IPS DF 6.9 (cell line): ENCODE measurements around the gene SGIP1.

Source experiments
- DNase-seq: peaks from one replicate; pipeline ENCODE4 v3.0.0-alpha.2; 2013; ENCODE audit warnings: low read depth, low spot score
- H3K27ac ChIP-seq: one replicate; pipeline ENCODE4 v1.5.1; 2013; ENCODE audit warnings: low read length, control low read depth
- H3K27me3 ChIP-seq: 2 replicates; pipeline ENCODE4 v1.6.1; 2013; ENCODE audit warnings: mild to moderate bottlenecking, low read length; ENCODE audit not compliant: control insufficient read depth, insufficient read depth
- H3K36me3 ChIP-seq: 2 replicates; pipeline ENCODE4 v1.6.1; 2013; ENCODE audit warnings: low read length; ENCODE audit not compliant: control insufficient read depth, insufficient read depth
- H3K4me1 ChIP-seq: 2 replicates; pipeline ENCODE4 v1.6.1; 2013; ENCODE audit warnings: low read length; ENCODE audit not compliant: control insufficient read depth, insufficient read depth
- H3K4me3 ChIP-seq: 2 replicates; pipeline ENCODE4 v1.5.1; 2013; ENCODE audit warnings: mild to moderate bottlenecking, low read length
- H3K9me3 ChIP-seq: 2 replicates; pipeline ENCODE4 v1.6.1; 2013; ENCODE audit warnings: low read length, inconsistent platforms; ENCODE audit not compliant: control insufficient read depth, insufficient read depth
- WGBS: extraction: QIAGEN DNeasy Blood & Tissue Kit; methylation state at CpG from one replicate; pipeline ENCODE4 v1.1.7; 2013; ENCODE audit warnings: mixed read lengths, missing lambda C conversion rate; ENCODE audit not compliant: insufficient read length, insufficient coverage; 5-methylcytosine and 5-hydroxymethylcytosine counted together

The SGIP1 gene

DNA sequence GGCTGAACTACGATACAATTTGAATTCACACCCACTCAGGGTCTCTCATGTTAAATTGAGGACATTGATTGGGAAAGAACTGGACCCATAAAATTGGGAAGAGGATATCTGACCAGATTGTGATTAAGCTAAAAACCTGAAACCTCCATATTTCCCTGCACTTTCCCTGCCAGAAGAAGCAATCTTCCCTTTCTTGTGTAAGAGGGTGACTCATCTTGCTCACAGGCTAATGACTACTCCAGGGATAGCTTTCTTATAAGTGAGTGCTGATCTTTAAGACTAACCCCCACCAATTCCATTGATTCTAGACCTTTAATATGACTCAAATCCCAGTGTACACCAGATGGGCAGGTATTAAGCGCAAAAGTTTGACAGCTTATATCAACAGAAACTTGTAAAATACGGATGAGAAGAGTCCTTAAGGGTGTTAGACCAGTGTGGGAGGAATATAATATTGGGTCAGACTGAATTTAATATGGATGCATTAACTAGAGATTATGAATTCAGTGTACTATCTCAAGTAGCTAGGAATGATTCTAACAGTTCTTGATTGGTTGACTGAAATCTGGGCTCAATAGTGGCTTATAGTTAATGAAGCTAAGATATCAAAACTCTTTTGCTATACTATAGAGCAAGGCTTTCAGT lies 12.1 kb upstream of the SGIP1 start:
- DNase-seq = no peak
- WGBS = no CpG with 5 or more reads among the region's 3 CpGs
- Histone ChIP-seq H3K36me3 (no peaks in the 10 kb centered on the region), H3K9me3 (no peaks in the 10 kb centered on the region), H3K4me1 (no peaks in the 10 kb centered on the region), H3K27ac (no peak overlapping the region), H3K27me3 (no peaks in the 10 kb centered on the region), H3K4me3 (no peak overlapping the region)

GRCh38 chr1:66523562-66523961 lies 10.4 kb upstream of the SGIP1 start:
- Histone ChIP-seq H3K27me3 (no peaks in the 10 kb centered on the region), H3K4me1 (no peaks in the 10 kb centered on the region), H3K9me3 (no peaks in the 10 kb centered on the region), H3K4me3 (no peak overlapping the region), H3K27ac (no peak overlapping the region), H3K36me3 (no peaks in the 10 kb centered on the region)
- no peak for DNase-seq

DNA sequence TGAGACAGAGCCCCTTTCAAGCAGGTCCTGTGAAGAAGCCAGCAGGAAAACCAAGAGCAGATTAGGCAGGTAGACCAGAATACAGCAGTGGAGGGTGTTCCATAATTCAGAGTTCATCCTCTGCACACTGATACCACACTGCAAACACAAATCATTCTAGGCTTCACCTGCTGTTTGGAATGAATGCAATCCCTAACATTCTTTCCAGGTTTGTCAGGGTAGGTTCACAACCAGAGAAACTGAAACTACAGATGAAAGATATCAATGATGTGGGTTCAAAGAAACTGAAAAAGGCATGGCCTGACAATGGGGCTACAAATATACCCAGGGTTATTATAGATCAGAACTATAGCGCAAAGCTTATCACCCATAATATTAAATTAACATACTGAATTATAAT lies 8.9 kb upstream of the SGIP1 start:
- Histone ChIP-seq H3K27ac (no peak overlapping the region), H3K27me3 (no peaks in the 10 kb centered on the region), H3K9me3 (no peaks in the 10 kb centered on the region), H3K36me3 (no peaks in the 10 kb centered on the region), H3K4me3 (no peak overlapping the region), H3K4me1 (no peaks in the 10 kb centered on the region; the same call in 1 of the 2 replicates)
- no CpG with 5 or more reads among the region's 1 CpG for WGBS
- DNase-seq = no peak

DNA sequence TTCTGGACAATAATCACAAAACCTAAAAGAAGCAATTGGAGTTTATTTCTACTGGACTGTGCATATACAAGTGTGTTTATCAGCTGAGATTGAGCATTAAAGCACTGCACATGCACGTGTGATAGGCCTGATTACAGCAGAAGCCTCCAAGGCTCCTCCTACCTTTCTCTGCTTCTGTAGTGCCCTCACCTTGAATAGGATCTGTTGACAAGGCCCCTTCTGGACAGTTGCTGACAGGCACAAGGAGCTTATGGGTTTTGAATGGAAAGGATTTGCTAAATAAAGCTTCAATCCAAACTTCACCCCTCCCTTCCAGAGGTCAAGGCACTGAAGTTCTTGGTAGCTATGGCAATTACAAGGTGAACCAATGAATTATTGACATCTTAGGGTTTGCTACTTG lies 7.9 kb upstream of the SGIP1 start:
- H3K4me3 ChIP-seq = no peak overlapping the region

GRCh38 chr1:66526991-66527390 lies 7.0 kb upstream of the SGIP1 start:
- DNase-seq = no peak
- Histone ChIP-seq H3K27ac (no peak overlapping the region), H3K36me3 (no peaks in the 10 kb centered on the region), H3K4me3 (no peak overlapping the region), H3K27me3 (no peaks in the 10 kb centered on the region), H3K9me3 (no peaks in the 10 kb centered on the region), H3K4me1 (no peaks in the 10 kb centered on the region; the same call in 1 of the 2 replicates)
- WGBS = no CpG with 5 or more reads among the region's 2 CpGs

More for the DNA sequence above, 7.9 kb upstream of the SGIP1 start:
- Histone ChIP-seq H3K36me3 (no peaks in the 10 kb centered on the region), H3K4me1 (no peaks in the 10 kb centered on the region; the same call in 1 of the 2 replicates), H3K27ac (no peak overlapping the region), H3K27me3 (no peaks in the 10 kb centered on the region), H3K9me3 (no peaks in the 10 kb centered on the region)
- WGBS = no CpG with 5 or more reads among the region's 1 CpG
- no peak for DNase-seq

DNA sequence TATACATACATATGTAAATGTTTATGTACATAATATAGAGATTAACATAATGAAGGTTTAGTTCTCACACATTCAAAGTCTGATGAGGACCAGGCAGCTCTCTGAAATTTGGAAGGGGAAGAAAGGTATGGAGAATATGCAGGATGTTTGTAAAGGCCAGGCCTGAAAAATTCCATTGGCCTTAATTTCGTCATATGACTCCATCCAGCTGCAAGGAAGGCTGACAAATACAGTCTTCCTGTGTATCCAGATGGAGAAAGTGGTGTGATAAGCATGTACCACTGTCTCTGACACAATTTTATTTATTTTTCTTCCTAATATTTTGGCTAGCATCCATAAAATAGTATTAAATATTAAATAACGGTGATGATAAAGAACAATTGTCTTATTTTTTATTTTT lies 6.3 kb upstream of the SGIP1 start:
- no peaks in the 10 kb centered on the region; the same call in 1 of the 2 replicates for H3K27me3 ChIP-seq
- no peak overlapping the region for H3K4me3 ChIP-seq
- no peak for DNase-seq
- H3K4me1 ChIP-seq = no peaks in the 10 kb centered on the region; the same call in 1 of the 2 replicates
- no peaks in the 10 kb centered on the region for H3K36me3 ChIP-seq
- H3K9me3 ChIP-seq = no peaks in the 10 kb centered on the region
- no peak overlapping the region for H3K27ac ChIP-seq
- no CpG with 5 or more reads among the region's 2 CpGs for WGBS

GRCh38 chr1:66528580-66528979 lies 5.4 kb upstream of the SGIP1 start:
- no peaks in the 10 kb centered on the region for H3K9me3 ChIP-seq
- H3K4me1 ChIP-seq = no peaks in the 10 kb centered on the region; the same call in 1 of the 2 replicates
- WGBS = no CpG with 5 or more reads among the region's 1 CpG
- no peak overlapping the region for H3K27ac ChIP-seq
- H3K36me3 ChIP-seq = no peaks in the 10 kb centered on the region
- no peak overlapping the region for H3K4me3 ChIP-seq
- H3K27me3 ChIP-seq = no peaks in the 10 kb centered on the region; the same call in 1 of the 2 replicates
- no peak for DNase-seq

GRCh38 chr1:66532214-66532613 lies 1.7 kb upstream of the SGIP1 start:
- Histone ChIP-seq H3K27me3 (no peaks in the 10 kb centered on the region; the same call in 1 of the 2 replicates), H3K4me3 (no peak overlapping the region), H3K4me1 (no peaks in the 10 kb centered on the region; the same call in 1 of the 2 replicates), H3K9me3 (no peaks in the 10 kb centered on the region), H3K27ac (no peak overlapping the region), H3K36me3 (no peaks in the 10 kb centered on the region)
- WGBS = no CpG with 5 or more reads among the region's 1 CpG
- DNase-seq = no peak

DNA sequence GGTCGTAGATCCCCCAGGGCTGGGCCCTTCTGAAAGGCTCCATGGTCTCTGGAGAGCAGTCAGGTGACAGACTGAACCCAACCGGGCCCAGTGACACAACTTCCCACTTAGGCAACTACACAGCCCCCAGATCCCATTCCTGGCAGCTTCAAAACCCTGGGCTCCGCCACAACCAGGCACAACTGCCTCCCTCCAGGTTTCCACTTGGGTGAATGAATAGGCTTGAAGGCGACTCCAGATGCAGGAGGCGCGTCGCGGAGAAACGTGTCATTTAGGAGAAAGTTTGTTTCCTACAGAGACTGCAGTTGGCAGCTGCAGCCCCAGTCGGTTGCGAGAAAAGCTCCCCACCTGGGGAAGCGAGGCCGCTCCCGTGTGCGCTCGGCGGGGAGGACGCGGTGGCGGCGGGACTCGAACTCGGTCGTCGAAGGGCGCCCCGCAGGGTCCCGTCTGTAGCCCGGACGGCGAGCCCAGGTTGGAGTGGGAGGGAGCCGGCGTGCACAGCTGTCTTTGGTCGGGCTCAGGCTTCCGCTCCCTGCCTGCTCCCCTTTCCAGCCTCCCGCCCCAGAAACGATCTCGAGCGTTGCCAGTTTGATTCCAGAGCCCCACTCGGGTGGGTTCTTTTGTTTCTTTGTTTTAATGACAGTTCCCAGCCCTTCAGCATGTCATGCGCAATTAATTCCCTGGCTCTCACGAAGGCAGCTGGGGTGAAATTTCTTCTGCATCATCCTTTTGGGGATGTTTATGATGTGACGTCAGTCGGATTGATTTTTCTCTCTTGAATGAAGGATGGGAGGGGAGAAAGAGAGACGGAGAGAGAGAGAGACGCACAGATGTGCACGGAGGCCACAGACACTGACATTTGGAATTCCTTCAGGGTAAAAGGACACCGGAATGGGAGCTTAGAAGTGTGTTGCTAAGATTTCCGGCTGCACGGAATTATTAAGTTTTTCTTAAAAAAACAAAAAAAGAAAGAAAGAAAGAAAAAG lies 862 bp upstream of the SGIP1 start:
- no peaks in the 10 kb centered on the region; the same call in 1 of the 2 replicates for H3K4me1 ChIP-seq
- DNase-seq = no peak
- no peaks in the 10 kb centered on the region for H3K36me3 ChIP-seq
- no peaks in the 10 kb centered on the region; the same call in 1 of the 2 replicates for H3K27me3 ChIP-seq
- WGBS = no CpG with 5 or more reads among the region's 50 CpGs
- H3K4me3 ChIP-seq = peak overlapping the region; percentile 35; the same call in 1 of the 2 replicates
- no peak overlapping the region for H3K27ac ChIP-seq
- no peaks in the 10 kb centered on the region for H3K9me3 ChIP-seq

DNA sequence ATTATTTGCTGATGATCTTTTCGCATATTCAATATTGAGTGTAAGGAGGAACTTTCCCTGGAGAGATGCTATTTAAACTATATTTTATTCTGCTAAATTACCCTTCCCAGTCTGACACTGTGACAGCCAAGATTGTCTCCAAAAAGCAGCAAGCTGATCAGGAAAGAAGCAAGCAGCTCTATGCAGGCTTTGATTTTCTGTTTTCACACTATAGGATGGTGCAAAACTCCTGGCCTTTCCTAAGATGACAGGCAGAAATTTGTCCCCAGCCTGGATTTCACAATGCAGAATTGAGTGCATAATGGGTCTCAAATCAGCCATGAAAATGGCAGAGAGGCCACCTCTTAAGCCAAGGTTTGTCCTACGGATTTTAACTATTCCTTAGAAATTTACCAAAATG lies 1.1 kb downstream of the SGIP1 start:
- Histone ChIP-seq H3K4me1 (no peaks in the 10 kb centered on the region), H3K36me3 (no peaks in the 10 kb centered on the region), H3K27ac (no peak overlapping the region), H3K9me3 (no peaks in the 10 kb centered on the region), H3K27me3 (no peaks in the 10 kb centered on the region; the same call in 1 of the 2 replicates), H3K4me3 (no peak overlapping the region)
- no peak for DNase-seq
- no CpG with 5 or more reads among the region's 2 CpGs for WGBS
